ENCODE data around the gene CPLANE2. TPM values are rescaled to one million over a fixed set of nuclear protein-coding genes. Genes with fewer than 3 reads are reported as not detected.

Gene CPLANE2
- total and polyA plus RNA-seq, 7 donors = 1.0 to 7.4 (median 4.5) TPM

DNA sequence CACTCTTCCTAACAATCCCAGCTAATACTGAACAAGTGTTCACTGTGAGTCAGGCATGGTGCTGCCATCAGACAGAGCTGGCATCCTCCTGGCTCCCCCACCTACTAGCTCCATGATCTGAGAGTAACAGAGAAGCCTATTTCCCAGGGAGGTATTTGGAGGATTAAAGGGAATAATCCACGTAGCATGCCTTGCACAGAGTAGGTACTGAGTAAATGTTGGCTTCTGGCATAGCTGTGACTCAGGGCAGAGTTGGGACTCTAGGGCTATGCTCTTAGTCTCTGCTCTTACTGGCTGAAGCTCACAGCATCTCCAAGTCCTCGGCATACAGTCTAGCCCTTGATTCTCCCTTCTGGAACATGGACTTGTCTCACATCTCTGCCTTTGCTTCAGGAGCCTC, 32.8 kb downstream of the CPLANE2 start:
- 72 to 84% (median 84%) methylated on average over 2 of the region's 2 CpGs for WGBS, 3 donors
- Histone ChIP-seq H3K9me3 (no peaks in the 10 kb centered on the region), H3K27ac (no peak overlapping the region), H3K36me3 (ENCODE audit: insufficient read depth in 1 of 2, low read depth in 1 of 2) (no peaks in the 10 kb centered on the region), H3K4me1 (no peaks in the 10 kb centered on the region), H3K27me3 (ENCODE audit: insufficient read depth in 3 of 3, low read length in 2 of 3) (no peaks in the 10 kb centered on the region), H3K4me3 (no peak overlapping the region)
- intact Hi-C loops (cut with DNase I) = no loop called here
- DNase-seq (no peak), ATAC-seq (no peak)
- TF ChIP-seq, protein P1, sequence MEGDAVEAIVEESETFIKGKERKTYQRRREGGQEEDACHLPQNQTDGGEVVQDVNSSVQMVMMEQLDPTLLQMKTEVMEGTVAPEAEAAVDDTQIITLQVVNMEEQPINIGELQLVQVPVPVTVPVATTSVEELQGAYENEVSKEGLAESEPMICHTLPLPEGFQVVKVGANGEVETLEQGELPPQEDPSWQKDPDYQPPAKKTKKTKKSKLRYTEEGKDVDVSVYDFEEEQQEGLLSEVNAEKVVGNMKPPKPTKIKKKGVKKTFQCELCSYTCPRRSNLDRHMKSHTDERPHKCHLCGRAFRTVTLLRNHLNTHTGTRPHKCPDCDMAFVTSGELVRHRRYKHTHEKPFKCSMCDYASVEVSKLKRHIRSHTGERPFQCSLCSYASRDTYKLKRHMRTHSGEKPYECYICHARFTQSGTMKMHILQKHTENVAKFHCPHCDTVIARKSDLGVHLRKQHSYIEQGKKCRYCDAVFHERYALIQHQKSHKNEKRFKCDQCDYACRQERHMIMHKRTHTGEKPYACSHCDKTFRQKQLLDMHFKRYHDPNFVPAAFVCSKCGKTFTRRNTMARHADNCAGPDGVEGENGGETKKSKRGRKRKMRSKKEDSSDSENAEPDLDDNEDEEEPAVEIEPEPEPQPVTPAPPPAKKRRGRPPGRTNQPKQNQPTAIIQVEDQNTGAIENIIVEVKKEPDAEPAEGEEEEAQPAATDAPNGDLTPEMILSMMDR (IDR thresholded peaks at IDR 0.05) = no peak

GRCh38 chr1:16203550-16203949, 33.4 kb downstream of the CPLANE2 start:
- H3K36me3 ChIP-seq (ENCODE audit: insufficient read depth in 1 of 2, low read depth in 1 of 2) = no peaks in the 10 kb centered on the region
- DNase-seq (no peak), ATAC-seq (no peak)
- no peaks in the 10 kb centered on the region for H3K9me3 ChIP-seq
- WGBS, 3 donors = 48 to 59% (median 49%) methylated on average over 3 of the region's 3 CpGs
- H3K4me1 ChIP-seq = no peaks in the 10 kb centered on the region
- H3K4me3 ChIP-seq = no peak overlapping the region
- intact Hi-C loops (cut with DNase I) = no loop called here
- TF ChIP-seq, protein P1 (IDR thresholded peaks at IDR 0.05) = no peak
- no peaks in the 10 kb centered on the region for H3K27me3 ChIP-seq (ENCODE audit: insufficient read depth in 3 of 3, low read length in 2 of 3)
- no peak overlapping the region for H3K27ac ChIP-seq

GRCh38 chr1:16202281-16203210, 34.4 kb downstream of the CPLANE2 start:
- no peak overlapping the region for H3K4me3 ChIP-seq
- H3K27me3 ChIP-seq (ENCODE audit: insufficient read depth in 3 of 3, low read length in 2 of 3) = no peaks in the 10 kb centered on the region
- H3K4me1 ChIP-seq = no peaks in the 10 kb centered on the region
- ATAC-seq (no peak), DNase-seq (peak in 1 of 2 donors; percentile 47)
- no peaks in the 10 kb centered on the region for H3K36me3 ChIP-seq (ENCODE audit: insufficient read depth in 1 of 2, low read depth in 1 of 2)
- TF ChIP-seq, protein P1 (IDR thresholded peaks at IDR 0.05) = no peak
- H3K27ac ChIP-seq = no peak overlapping the region
- intact Hi-C loops (cut with DNase I) = no loop called here
- no peaks in the 10 kb centered on the region for H3K9me3 ChIP-seq
- WGBS, 3 donors = 68 to 76% (median 70%) methylated on average over 23 to 24 of the region's 24 CpGs

GRCh38 chr1:16199700-16200099, 37.3 kb downstream of the CPLANE2 start:
- ATAC-seq (no peak), DNase-seq (peak in 1 of 2 donors; percentile 1)
- Histone ChIP-seq H3K4me1 (no peaks in the 10 kb centered on the region), H3K9me3 (no peaks in the 10 kb centered on the region), H3K36me3 (ENCODE audit: insufficient read depth in 1 of 2, low read depth in 1 of 2) (no peaks in the 10 kb centered on the region), H3K4me3 (no peak overlapping the region), H3K27ac (no peak overlapping the region), H3K27me3 (ENCODE audit: insufficient read depth in 3 of 3, low read length in 2 of 3) (no peaks in the 10 kb centered on the region)
- TF ChIP-seq, protein P1 (IDR thresholded peaks at IDR 0.05) = no peak
- intact Hi-C loops (cut with DNase I) = no loop called here
- 91 to 95% (median 93%) methylated on average over 4 of the region's 4 CpGs for WGBS, 3 donors
